ENCODE data around the gene GREM2.

The GREM2 gene

DNA sequence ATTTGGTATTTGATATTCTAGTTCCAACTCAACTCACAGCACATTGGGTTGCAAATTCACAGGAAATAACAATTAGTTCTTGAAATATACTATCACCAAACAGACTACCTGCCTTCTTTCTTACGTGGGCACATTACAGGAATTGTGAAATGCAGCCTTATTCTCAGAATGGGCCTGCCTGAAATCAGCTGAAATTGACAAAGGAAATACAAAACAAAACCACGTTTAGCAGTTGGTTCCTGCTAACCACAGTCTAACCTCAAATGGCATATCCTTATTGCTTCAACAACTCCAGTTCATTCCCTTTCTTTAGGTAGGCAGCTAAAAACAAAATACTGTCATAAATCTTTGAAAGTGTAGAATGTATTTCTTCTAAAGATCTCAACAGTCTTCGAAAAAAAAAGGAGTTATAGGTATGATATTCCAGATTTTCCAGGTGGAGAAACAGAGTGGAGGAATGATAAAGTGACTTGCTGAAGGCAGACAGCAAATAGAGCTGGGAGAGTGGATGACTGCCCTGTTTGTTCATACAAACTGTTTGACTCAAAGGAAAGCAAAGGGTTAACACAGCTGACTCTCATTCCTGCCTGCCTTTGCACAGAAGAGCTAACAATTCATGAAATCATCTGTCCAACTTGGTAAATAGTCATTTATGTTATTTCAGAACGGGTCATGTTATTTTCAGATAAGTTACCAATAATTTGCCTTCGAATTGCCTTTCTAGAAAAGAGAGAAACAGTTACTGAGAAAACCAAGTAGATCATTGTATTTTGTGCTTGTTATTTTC lies 1.6 kb upstream of the GREM2 start:
- Histone ChIP-seq H3K9me2 (replicated peaks; ENCODE audit: insufficient read depth, low read length) (no peaks in the 10 kb centered on the region), H3K4me2 (ENCODE audit: low read depth, low read length) (peak overlapping the region; percentile 22; the same call in 1 of the 2 replicates), H3K4me3 (ENCODE audit: low read length) (no peak overlapping the region), H3K79me2 (ENCODE audit: low read length) (no peaks in the 10 kb centered on the region), H3K27me3 (replicated peaks; ENCODE audit: insufficient read depth, low read length) (no peaks in the 10 kb centered on the region), H3K9ac (ENCODE audit: low read length) (no peak overlapping the region), H4K20me1 (ENCODE audit: insufficient read depth, low read length) (no peaks in the 10 kb centered on the region), H3K36me3 (replicated peaks; ENCODE audit: insufficient read depth, low read length) (no peaks in the 10 kb centered on the region), H3K9me3 (replicated peaks; ENCODE audit: insufficient read depth, low read length) (no peaks in the 10 kb centered on the region), H3K27ac (ENCODE audit: low read length) (no peak overlapping the region), H2AFZ (ENCODE audit: low read length) (no peak overlapping the region), H3F3A (ENCODE audit: insufficient read depth, low read length) (peaks cover 13% of the 10 kb centered on the region), H3K4me1 (ENCODE audit: low read length) (peaks cover 19% of the 10 kb centered on the region)
- peak; percentile 46 for DNase-seq
- TF ChIP-seq EZH2phosphoT487 (IDR thresholded peaks at IDR 0.05; ENCODE audit: low read length) (no peak), EZH2 (optimal IDR thresholded peaks at IDR 0.05; ENCODE audit: low read depth, low read length) (no peak)
- TF ChIP-seq, protein P1, sequence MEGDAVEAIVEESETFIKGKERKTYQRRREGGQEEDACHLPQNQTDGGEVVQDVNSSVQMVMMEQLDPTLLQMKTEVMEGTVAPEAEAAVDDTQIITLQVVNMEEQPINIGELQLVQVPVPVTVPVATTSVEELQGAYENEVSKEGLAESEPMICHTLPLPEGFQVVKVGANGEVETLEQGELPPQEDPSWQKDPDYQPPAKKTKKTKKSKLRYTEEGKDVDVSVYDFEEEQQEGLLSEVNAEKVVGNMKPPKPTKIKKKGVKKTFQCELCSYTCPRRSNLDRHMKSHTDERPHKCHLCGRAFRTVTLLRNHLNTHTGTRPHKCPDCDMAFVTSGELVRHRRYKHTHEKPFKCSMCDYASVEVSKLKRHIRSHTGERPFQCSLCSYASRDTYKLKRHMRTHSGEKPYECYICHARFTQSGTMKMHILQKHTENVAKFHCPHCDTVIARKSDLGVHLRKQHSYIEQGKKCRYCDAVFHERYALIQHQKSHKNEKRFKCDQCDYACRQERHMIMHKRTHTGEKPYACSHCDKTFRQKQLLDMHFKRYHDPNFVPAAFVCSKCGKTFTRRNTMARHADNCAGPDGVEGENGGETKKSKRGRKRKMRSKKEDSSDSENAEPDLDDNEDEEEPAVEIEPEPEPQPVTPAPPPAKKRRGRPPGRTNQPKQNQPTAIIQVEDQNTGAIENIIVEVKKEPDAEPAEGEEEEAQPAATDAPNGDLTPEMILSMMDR (IDR thresholded peaks at IDR 0.05; ENCODE audit: low read length): no peak

DNA sequence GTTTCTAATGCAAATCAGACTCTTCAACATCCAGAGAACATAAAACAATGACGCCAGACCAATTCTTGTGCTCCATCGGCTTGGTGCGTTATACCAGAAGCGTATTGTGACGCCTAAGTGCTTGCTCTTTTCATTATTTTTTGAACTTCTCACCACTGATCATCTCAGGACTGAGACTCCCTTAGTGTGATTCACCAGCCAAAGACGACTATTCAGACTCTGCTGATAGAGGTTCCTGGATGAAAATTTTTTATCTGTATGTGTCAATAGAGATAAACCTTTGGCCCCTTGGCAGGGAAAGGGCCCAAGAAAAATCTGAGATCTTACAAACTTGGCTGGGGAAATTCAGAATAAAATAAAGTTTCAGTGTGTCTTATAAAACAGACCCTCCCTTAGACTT lies 856 bp upstream of the GREM2 start:
- no peaks in the 10 kb centered on the region for H3K79me2 ChIP-seq (ENCODE audit: low read length)
- H4K20me1 ChIP-seq (ENCODE audit: insufficient read depth, low read length): no peaks in the 10 kb centered on the region
- peaks cover 13% of the 10 kb centered on the region for H3F3A ChIP-seq (ENCODE audit: insufficient read depth, low read length)
- no peak for DNase-seq
- H3K27me3 ChIP-seq (replicated peaks; ENCODE audit: insufficient read depth, low read length): no peaks in the 10 kb centered on the region
- no peak overlapping the region for H3K27ac ChIP-seq (ENCODE audit: low read length)
- H3K4me1 ChIP-seq (ENCODE audit: low read length): peaks cover 19% of the 10 kb centered on the region
- no peak overlapping the region for H3K4me3 ChIP-seq (ENCODE audit: low read length)
- H3K36me3 ChIP-seq (replicated peaks; ENCODE audit: insufficient read depth, low read length): no peaks in the 10 kb centered on the region
- TF ChIP-seq EZH2phosphoT487 (IDR thresholded peaks at IDR 0.05; ENCODE audit: low read length) (no peak), EZH2 (optimal IDR thresholded peaks at IDR 0.05; ENCODE audit: low read depth, low read length) (no peak)
- TF ChIP-seq, protein P1 (IDR thresholded peaks at IDR 0.05; ENCODE audit: low read length): no peak
- no peak overlapping the region for H3K9ac ChIP-seq (ENCODE audit: low read length)
- H2AFZ ChIP-seq (ENCODE audit: low read length): no peak overlapping the region
- no peak overlapping the region for H3K4me2 ChIP-seq (ENCODE audit: low read depth, low read length)
- no peaks in the 10 kb centered on the region for H3K9me3 ChIP-seq (replicated peaks; ENCODE audit: insufficient read depth, low read length)
- H3K9me2 ChIP-seq (replicated peaks; ENCODE audit: insufficient read depth, low read length): no peaks in the 10 kb centered on the region

DNA sequence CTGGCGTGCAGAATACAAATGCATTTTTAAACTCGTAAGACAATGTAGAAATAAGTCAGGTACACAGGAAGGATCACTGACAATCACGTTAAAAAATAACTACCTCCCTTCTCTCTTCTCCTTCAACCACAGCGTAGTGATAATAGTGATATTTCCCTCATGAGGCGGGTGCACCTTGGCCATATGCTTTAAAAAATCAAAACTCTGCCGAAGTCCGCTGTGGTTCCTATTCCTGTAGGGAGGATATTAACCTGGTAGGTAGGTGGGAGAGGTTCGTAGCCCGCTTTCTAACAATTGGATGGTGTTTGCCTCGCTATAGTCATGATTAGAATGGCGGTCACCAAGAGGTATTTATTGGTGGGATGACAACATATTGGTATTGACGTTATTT lies 732 bp downstream of the GREM2 start:
- peak overlapping the region; percentile 51 for H3K9ac ChIP-seq (ENCODE audit: low read length)
- no peak for TF ChIP-seq EZH2phosphoT487 (IDR thresholded peaks at IDR 0.05; ENCODE audit: low read length)
- no peak for TF ChIP-seq EZH2 (optimal IDR thresholded peaks at IDR 0.05; ENCODE audit: low read depth, low read length)
- TF ChIP-seq, protein P1 (IDR thresholded peaks at IDR 0.05; ENCODE audit: low read length): no peak
- no peaks in the 10 kb centered on the region for H4K20me1 ChIP-seq (ENCODE audit: insufficient read depth, low read length)
- peak overlapping the region; percentile 58; the same call in 1 of the 2 replicates for H3K27ac ChIP-seq (ENCODE audit: low read length)
- H3K9me3 ChIP-seq (replicated peaks; ENCODE audit: insufficient read depth, low read length): no peaks in the 10 kb centered on the region
- H3K79me2 ChIP-seq (ENCODE audit: low read length): no peaks in the 10 kb centered on the region
- peak overlapping the region; percentile 87 for H3K4me2 ChIP-seq (ENCODE audit: low read depth, low read length)
- H2AFZ ChIP-seq (ENCODE audit: low read length): peak overlapping the region; percentile 79
- no peaks in the 10 kb centered on the region for H3K27me3 ChIP-seq (replicated peaks; ENCODE audit: insufficient read depth, low read length)
- DNase-seq: peak; percentile 10
- peak overlapping the region; percentile 77 for H3K4me3 ChIP-seq (ENCODE audit: low read length)
- H3K36me3 ChIP-seq (replicated peaks; ENCODE audit: insufficient read depth, low read length): no peaks in the 10 kb centered on the region
- no peaks in the 10 kb centered on the region for H3K9me2 ChIP-seq (replicated peaks; ENCODE audit: insufficient read depth, low read length)
- H3K4me1 ChIP-seq (ENCODE audit: low read length): peaks cover 19% of the 10 kb centered on the region
- H3F3A ChIP-seq (ENCODE audit: insufficient read depth, low read length): peaks cover 13% of the 10 kb centered on the region

Data from MM.1S (cell line).